ENCODE results near the gene MEF2D.

The MEF2D gene

DNA sequence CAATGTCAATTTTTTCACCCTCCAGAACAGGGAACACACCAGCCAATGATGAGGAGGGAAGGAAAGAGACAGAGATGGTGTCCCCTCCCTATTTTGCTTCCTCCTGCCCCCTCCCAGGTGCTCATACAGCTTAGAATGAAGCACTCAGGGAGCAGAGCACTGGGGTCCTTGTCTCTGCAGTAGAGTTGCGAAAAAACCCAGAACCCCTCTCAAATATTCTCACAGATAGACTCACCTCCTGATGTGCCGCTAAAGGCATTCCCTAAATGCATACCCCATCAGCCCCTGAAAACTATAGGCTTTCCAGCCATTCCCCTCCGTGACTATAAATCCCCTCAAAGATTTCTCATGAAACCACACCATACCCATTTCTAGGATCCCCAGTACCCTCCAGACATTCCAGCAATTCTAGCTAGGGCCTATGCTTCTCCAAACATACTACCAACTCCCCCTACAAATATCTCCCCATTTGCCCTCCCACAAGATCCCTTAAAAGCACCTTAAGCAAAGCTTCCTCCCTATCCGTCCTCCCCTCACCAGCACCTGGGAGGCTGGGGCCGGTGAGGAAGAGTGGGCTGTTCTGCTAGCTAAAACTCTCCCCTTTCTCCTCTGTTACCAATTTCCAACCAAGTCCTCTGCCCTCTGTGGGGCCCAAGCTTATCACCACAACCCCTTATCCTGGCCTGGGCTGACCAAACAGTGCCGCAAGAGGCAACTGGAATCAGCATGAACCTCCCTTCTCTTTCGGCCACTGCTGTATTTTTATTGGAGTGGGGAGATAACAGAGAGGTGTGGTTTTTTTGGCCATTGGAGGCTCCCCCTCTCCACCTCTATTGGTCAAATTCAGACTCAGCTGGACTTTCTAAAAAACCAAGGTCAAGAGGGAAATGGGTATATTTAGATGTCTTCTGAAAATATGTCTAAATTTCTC lies 76.9 kb downstream of the MEF2D start:
- no peak for DNase-seq

GRCh38 chr1:156422602-156423091 lies 77.9 kb downstream of the MEF2D start:
- DNase-seq: no peak

- no peak for DNase-seq
Measured at GRCh38 chr1:156421939-156422601, 78.5 kb downstream of the MEF2D start.

DNA sequence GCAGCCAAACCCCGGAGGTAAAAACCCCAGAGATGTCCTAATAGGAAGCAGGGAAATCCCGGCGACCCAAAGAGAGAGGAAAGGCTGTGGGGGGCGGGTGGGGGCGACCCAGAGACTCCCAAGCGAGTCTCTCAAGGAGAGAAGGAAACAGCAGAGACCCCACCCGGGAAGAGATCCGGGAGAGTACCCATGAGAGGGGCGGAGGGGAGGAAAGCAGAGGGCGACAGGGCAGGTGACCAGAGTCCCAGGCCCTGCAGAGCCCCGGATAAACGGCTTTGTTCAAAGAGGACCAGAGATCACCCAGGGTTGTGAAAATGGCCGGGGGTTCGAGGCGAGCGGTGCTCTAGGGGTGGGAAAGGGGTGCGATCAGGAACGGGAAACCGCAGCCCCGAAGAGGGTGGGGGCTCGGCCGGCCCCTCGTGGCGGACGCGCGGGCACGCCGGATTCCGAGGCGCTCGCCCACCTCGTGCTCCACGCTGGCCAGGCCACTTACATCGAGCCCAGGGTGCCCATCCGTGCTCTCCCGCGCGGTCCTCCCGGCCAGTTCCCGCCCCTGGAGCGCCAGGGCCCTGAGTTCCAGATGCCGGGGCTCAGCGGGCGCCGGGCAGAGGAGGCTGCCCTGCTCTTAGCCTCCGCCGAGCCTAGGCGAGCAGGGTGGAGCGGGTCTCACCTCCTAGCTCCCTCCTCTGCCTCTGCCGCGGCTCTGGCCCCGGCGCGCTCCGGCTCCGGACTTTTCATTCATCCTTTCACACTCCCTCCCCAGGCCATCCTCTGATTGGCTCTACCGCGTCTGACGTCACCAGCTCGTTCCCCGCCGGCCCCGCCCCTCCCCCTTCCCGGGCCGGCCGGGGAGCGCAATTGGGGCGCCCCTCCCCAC lies 79.3 kb downstream of the MEF2D start:
- DNase-seq: peak; percentile 80

GRCh38 chr1:156420205-156421061 lies 80.1 kb downstream of the MEF2D start:
- DNase-seq: no peak

DNA sequence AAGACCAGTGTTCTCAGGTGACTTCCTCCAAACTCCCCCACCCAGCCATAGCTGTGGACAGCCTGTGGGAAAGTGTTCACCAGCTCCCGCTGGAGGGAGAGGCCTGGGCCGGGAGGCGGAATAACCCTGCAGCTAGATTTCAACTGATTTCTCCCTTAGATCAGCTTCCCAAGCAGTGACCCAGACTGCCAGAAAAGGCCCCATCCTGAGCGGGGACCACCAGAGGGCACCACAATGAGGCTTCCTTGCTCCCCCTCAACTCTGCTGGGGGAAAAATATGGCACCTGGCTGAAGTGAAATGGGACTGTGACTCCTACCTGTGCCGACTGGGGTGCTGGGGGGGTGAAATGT lies 80.7 kb downstream of the MEF2D start:
- no peak for DNase-seq

DNA sequence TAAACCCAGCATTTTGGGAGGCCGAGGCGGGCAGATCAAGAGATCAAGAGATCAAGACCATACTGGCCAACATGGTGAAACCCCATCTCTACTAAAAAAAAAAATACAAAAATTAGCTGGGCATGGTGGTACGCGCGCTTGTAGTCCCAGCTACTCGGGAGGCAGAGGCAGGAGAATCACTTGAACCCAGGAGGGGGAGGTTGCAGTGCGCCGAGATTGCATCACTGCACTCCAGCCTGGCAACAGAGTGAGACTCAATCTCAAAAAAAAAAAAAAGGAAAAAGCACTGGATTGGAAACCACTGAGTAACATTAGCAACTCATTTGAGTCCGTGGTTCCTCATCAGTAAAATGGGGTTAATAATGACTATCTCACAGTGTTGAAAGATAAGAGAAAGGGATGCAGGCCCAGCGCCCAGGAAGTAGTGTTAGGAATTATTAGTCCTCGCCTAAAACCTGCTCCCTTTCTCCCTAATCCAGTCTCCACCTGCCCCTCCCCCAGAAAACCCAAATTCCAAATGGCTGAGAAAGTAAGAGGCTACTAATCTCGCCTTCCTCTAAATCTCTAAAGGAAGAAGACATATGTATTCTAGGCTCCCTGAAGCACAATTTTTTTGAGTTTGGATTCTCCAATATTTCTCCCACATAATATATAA lies 82.0 kb downstream of the MEF2D start:
- DNase-seq: no peak

- DNase-seq: no peak
Measured at GRCh38 chr1:156417401-156418020, 83.1 kb downstream of the MEF2D start.

DNA sequence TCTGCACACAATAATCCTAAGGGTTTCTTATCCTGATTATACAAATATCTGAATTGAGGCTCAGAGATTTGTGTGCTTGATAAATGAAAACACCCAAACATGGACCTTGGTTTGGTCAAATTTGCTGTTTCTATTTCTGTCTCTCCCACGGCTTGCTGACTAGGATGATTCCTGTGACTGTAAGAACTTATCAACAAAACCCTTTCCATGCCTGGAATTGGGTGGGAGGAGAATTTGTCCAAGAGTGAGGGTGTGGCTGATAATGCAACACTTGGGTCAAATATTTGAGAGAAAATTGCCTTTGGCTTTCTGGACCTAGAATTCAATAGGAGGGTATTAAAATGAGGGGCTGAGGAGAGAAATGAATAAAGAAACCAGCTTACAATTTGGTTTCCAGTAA lies 83.6 kb downstream of the MEF2D start:
- DNase-seq: no peak

DNA sequence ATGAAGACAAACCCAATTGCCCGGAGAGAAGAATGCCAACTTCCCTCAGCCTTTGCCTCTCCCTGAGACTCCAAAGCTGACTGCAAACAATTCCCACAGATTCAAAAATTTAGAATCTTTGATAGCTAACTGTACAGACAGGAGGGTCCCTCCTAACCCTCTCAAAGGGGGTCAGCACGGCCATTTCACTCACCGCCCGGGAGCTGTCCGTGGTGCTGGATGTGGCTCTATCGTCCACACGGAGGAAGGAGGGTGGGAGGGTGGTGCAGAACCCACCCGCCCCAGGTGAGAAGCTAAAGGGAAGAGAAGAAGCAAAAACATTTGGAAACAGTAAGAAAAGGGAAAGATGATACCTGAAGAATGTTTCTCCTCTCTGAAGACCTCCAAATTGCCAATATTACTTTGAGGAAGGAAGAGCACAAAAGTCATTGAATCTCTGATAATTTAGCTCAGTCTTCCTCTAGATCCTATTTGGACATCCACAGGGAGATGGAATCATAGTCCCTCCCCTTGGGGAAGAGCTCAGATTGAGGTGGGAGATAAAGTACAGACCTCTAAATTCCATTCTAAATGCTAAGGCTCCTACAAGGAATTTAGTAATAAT lies 86.0 kb downstream of the MEF2D start:
- DNase-seq: no peak

Measured in NCI-H187 treated with DMSO at 0.1 percent for 48 hours (cell line).